ENCODE measurements around the gene DNAJB9.

Gene DNAJB9

DNA sequence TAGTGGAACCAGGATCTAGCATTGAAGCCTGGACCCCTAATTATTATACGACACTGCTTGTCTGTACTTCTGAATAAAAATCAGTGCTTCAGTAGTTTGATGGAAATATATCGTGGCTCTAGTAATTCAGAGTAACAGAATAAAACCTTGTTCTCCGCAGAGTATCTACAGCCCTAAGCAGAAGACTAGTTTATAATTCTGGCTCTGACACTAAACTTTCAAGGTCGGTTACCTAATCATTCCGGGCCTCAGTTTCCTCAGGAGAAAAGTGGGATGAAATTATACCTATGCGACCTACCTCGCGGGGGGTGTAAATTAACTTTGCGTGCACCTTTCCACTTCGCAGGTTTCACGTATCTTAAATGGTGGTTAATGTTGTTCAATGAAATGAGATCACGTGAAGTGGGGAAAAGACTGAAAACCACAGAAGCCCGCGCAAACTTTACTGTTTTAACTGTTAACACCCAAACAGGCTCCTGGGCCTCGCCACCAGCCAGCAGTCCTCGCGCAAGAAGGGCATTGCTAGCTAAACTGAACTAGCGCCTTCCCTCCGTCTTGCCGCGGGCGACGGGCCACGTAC, 783 bp upstream of the DNAJB9 start:
- DNase-seq (ENCODE audit: low read depth in 2 of 2) = no peak

- DNase-seq (ENCODE audit: low read depth in 2 of 2) = peak in 1 of 2 donors; percentile 13
These were observed 577 bp downstream of the DNAJB9 start for GRCh38 chr7:108570146-108570755.

DNA sequence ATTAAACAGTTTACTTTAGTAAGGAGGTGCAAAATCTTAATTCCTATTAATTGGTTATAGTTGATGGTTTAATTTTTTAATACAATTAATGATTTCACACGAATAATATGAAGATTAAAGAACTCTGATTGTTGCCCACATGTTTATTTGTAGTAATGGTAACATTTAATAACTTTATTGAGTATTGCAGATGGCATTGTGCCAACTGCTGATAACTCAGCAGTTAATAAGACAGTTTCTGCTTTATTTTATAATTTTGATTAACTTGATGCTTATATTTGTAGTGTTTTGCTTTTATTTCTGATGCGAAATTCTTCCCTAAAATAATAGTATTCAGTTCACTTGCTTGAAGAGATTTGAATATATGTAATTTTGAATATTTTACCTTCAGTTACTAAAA, 2.8 kb downstream of the DNAJB9 start:
- no peak for DNase-seq (ENCODE audit: low read depth in 2 of 2)

- no peak for DNase-seq (ENCODE audit: low read depth in 2 of 2)
These were observed 5.5 kb downstream of the DNAJB9 start for GRCh38 chr7:108575156-108575555.

GRCh38 chr7:108576116-108576515, 6.4 kb downstream of the DNAJB9 start:
- no peak for DNase-seq (ENCODE audit: low read depth in 2 of 2)

DNA sequence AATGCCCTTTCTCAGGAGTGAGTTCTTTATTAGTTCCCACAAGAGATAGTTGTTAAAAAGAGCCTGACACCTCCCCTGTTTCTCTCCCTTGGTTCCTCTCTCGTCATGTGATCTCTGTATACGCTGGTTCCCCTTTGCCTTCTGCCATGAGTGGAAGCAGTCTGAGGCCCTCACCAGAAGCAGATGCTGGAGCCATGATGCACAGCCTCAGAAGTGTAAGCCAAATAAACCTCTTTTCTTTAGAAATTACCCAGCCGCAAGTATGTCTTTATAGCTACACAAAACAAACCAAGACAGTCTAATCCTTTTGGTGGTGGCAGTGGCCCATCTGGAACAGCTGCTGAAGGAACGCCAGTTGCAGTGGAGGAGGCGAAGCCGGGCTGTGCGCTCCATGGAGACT, 9.3 kb downstream of the DNAJB9 start:
- DNase-seq (ENCODE audit: low read depth in 2 of 2) = no peak

GRCh38 chr7:108580298-108580697, 10.6 kb downstream of the DNAJB9 start:
- no peak for DNase-seq (ENCODE audit: low read depth in 2 of 2)

DNA sequence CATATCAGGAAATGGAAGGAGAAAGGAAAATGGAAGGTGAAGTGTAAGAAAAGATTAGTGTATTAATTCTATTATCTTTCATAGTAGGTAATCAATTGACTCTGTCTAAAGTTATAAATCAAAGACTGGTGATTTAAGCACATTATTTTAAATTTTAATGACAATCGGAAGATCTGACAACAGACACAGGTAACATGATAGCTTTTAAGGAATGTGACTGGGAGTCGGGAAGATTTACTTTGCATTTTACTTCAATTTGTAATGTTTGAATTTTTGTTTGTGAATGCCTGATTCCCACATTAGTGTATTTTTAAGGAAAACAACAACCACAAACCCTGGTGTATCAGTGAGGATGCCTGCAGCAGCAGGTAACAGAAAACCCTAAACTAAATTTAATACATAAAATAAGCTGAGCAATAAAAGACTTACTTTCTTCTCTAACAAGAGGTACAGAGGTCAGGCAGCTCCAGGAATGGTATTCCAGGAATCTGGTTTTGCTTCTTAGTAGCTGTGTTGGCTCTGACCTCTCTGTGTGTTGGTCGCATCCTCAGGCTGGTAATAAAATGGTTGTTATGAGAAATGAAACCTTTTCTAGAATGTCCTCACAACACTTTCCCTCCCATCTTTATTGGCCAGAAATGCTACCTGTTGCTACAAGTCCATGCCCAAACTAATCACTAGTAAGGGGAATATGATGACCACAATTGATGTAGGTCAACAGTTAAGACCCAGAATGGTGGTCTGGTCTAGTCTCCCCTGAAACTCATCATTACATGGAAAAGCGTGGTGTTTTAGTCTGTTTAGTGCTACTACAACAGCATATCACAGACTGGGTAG, 12.2 kb downstream of the DNAJB9 start:
- DNase-seq (ENCODE audit: low read depth in 2 of 2) = no peak

DNA sequence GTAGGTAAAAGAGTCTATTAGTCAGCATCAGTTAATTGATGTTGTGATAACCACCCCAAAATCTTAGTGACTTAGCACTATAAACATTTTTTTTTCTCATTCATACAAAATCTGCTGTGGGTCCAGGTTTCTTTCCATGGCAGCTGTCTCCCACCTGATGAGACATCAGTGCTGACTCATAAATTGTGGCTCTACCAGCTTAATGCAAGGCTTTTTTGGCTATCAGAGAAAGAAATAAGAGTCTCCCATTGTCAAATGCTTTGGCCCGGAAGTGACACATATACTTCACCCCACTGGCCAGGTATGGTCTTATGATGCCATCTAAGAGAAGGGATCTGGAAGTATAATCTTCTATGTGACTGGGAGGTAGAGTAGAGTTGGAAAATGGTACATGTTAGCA, 14.5 kb downstream of the DNAJB9 start:
- no peak for DNase-seq (ENCODE audit: low read depth in 2 of 2)

GRCh38 chr7:108585843-108586242, 16.2 kb downstream of the DNAJB9 start:
- no peak for DNase-seq (ENCODE audit: low read depth in 2 of 2)

GRCh38 chr7:108586274-108586710, 16.6 kb downstream of the DNAJB9 start:
- no peak for DNase-seq (ENCODE audit: low read depth in 2 of 2)

- DNase-seq (ENCODE audit: low read depth in 2 of 2) = no peak
These were observed 19.5 kb downstream of the DNAJB9 start for GRCh38 chr7:108589199-108589598.

GRCh38 chr7:108589874-108590273, 20.2 kb downstream of the DNAJB9 start:
- no peak for DNase-seq (ENCODE audit: low read depth in 2 of 2)

DNA sequence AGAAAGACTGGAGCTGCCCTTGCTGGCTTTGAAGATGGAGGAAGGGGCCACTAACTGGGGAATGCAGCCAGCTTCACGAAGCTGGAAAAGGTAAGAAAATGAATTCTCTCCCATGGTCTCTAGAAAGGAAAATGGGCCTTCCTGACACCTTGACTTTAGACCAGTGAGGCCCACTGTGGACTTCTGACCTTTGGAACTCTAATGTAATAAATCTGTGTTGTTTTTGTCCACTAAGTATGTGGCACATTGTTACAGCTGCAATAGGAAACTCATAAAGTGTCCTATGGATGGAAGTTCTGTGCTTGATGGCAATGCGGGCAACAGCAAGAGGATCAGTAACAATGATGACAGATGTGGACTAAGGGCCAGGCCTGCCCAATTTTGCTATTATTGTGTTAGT, 20.9 kb downstream of the DNAJB9 start:
- no peak for DNase-seq (ENCODE audit: low read depth in 2 of 2)

DNA sequence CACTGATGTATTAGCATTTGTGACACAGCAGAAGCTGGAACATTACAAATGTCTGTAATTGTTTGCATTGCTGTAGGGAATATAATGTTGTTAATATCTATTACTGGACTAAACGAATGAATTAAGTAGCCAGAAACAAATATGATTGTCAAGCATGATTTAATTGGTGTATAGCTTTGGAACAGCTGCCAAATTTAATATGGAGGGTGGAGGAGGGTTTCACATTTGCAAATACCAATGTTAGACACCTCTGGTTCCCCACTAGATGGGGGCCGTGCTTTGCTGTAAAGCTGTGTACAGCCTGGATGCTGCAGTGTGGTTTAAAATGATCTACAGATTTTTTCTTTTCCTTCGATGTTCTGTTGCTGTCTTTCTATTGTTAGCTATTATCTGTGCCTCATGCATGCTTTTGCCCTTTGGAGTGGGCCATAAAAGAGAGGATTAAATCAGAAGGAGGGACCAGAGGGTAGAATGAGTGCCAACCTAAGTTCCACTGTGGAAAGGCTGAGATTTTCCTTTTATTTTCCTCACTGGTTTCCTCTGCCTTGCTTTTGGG, 23.1 kb downstream of the DNAJB9 start:
- DNase-seq (ENCODE audit: low read depth in 2 of 2) = no peak

- no peak for DNase-seq (ENCODE audit: low read depth in 2 of 2)
These were observed 26.9 kb downstream of the DNAJB9 start for GRCh38 chr7:108596560-108596959.

DNA sequence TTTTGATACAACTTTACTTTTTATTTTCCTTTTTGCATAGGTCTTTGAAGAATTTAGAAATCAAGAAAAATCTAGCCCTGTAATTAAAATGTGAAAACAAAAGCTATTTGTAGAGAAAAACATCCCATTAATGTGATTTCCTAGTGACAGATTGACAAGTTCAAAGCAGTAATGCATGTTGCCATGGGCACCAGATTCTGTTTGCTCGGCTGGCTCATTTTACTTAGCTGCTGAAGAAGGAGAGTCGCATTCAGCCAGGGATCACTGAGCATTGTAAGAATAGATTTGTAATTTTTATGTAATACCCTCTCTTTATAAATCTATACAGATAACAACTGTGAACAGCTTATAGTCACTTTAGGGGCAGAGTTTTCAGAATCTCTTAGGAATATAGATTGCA, 28.5 kb downstream of the DNAJB9 start:
- DNase-seq (ENCODE audit: low read depth in 2 of 2) = no peak

DNA sequence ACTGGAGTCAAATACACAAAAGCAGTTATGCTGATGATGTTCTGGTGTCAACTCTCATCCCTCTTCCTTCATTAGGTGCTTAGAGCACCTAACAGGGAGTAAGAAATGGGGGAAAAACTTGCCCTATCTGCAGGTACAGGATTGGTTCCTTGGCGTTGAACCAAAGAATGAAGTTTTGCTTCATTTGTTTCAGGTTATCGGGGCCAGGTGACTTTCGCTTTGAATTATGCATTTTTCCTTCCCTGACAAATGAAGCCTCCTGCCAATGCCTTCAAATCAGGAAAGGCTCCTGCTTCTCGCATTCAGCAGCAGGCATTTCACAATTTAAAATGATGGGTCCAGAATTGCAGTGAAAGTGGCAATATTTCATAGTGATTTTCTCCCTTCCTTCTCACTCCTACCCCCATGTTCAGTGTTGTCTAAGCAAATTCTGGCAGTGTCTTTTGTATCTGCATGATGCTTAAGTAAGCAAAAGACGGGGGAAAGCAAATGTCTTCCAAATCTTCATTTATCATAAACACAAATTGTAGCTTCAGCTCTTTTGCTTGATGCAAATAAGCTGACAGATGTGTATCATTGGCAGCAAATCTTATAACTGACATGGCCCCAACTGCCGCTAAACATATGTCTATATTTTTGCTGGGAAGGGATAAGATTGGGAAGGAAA, 29.4 kb downstream of the DNAJB9 start:
- no peak for DNase-seq (ENCODE audit: low read depth in 2 of 2)

DNA sequence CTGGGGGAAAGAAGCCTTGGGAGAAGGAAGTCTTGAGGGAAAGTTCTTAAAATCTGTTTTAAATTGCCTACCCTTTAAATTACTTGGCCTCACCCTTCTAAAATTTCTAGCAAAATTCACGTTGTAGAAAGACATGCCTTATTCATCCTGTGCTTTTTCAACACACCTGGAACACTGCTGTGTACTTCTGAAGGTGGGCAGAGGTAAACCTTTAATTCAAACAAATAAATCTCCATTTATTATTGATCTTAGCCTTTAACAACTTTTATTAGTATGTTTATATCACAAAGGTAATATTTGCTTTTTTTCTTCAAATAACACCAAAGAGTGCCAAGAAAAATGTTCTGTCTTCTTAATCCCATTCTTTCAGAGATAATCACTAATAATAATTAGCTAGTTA, 30.7 kb downstream of the DNAJB9 start:
- DNase-seq (ENCODE audit: low read depth in 2 of 2) = no peak

DNA sequence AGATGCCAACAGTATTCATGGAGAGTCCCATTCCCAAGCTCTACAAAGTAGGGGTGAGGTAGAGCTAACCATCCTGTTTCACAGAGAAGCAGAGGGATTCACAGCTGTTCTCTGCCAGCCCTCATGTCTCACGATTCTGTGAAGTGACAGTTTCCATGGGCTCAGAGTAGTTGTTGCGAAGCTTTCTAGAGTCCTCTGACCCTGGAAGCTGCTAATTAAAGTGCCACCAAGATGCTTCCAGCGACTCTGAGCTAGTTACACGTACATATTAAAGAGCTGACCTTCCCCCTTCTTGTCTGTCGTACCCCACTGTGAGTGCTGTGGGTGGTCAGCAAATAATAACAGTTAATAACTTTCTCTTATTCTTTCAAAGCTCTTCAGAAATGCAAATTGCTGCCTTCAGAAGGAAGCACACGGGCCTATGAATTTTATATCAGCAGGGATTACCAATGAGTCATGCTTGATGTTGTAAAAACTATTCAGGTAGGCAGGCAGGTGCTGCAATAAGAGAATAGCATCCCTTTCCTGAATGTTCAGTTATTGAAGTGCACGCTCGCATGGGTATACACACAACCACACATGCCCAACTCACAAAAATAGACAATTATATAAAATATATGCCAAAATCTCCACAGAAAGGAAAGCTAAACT, 34.1 kb downstream of the DNAJB9 start:
- DNase-seq (ENCODE audit: low read depth in 2 of 2) = no peak

- DNase-seq (ENCODE audit: low read depth in 2 of 2) = no peak
These were observed 34.8 kb downstream of the DNAJB9 start for GRCh38 chr7:108604307-108605077.

Data from activated CD8-positive, alpha-beta memory T cell treated with anti-CD3 and anti-CD28 coated beads for 4 hours (primary cell).